ENCODE results near the gene RASSF1. TPM values are rescaled to one million over a fixed set of nuclear protein-coding genes. Genes with fewer than 3 reads are reported as not detected.

RASSF1 gene
- total and polyA plus RNA-seq, 2 of the 13 experiments (the other 11 are each of a cell fraction or from before 2014, with no cell fraction given): 10.2 to 27.5 TPM

- TF ChIP-seq ZNF580 (CRISPR knock-in tag; IDR thresholded peaks at IDR 0.05; ENCODE audit: borderline replicate concordance, low read depth) (no peak), TARDBP (CRISPR knock-in tag; IDR thresholded peaks at IDR 0.05) (peak; percentile 25; the same call in 1 of the 2 replicates), ZNF414 (CRISPR knock-in tag; IDR thresholded peaks at IDR 0.05) (peak; percentile 77; the same call in 1 of the 2 replicates), ZNF343 (CRISPR knock-in tag; IDR thresholded peaks at IDR 0.05) (peak; percentile 51; the same call in 1 of the 2 replicates), IRF1 (CRISPR knock-in tag; IDR thresholded peaks at IDR 0.05; ENCODE audit: low read depth) (0 out of 2 replicates have a peak, but pooled peaks have one; percentile 32), KDM3A (CRISPR knock-in tag; IDR thresholded peaks at IDR 0.05; ENCODE audit: low read depth) (peak; percentile 76; the same call in 1 of the 2 replicates), AGO1 (IDR thresholded peaks at IDR 0.05; ENCODE audit: low read depth, low read length, poor library complexity, severe bottlenecking) (no peak), YEATS2 (CRISPR knock-in tag; IDR thresholded peaks at IDR 0.05; ENCODE audit: borderline replicate concordance) (0 out of 2 replicates have a peak, but pooled peaks have one; percentile 19)
These were observed 16.1 kb downstream of the RASSF1 start (continued) for GRCh38 chr3:50324351-50325112.
